HG03139 (cell line): Measurements from ENCODE around the gene HDHD2.
"Not testable (repeated sequence)": the region's sequence is repeated elsewhere in the genome, so short reads cannot be mapped to it uniquely, and the experiment has no call there.

ENCODE experiments used
- ATAC-seq: cut with Tn5 transposase; IDR thresholded peaks from one replicate; pipeline ENCODE4 v1.9.1; 2021; ENCODE audit not compliant: unreplicated experiment

Gene HDHD2, protein sequence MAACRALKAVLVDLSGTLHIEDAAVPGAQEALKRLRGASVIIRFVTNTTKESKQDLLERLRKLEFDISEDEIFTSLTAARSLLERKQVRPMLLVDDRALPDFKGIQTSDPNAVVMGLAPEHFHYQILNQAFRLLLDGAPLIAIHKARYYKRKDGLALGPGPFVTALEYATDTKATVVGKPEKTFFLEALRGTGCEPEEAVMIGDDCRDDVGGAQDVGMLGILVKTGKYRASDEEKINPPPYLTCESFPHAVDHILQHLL

GRCh38 chr18:47150029-47150823 lies at the start of gene HDHD2:
HDHD2 (minus strand) TSS chr18:47150500; CDS start chr18:47136439, 14,061 bp downstream.
- peak; percentile 92 for ATAC-seq

DNA sequence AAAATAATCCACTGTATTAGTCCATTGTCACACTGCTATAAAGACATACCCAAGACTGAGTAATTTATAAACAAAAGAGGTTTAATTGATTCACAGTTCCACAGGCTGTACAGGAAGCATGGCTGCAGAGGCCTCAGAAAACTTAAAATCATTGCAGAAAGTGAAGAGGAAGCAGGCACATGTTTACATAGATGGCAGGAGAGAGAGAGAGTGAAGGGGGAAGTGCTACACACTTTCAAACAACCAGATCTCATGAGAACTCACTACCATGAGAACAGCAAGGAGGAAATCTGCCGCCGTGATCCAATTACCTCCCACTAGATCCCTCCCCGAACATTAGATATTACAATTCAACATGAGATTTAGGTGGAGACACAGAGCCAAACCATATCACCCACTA lies 45.7 kb upstream of the HDHD2 start:
- not testable (repeated sequence) for ATAC-seq

- ATAC-seq = no peak
These were observed 41.7 kb upstream of the HDHD2 start for GRCh38 chr18:47191961-47192360.

DNA sequence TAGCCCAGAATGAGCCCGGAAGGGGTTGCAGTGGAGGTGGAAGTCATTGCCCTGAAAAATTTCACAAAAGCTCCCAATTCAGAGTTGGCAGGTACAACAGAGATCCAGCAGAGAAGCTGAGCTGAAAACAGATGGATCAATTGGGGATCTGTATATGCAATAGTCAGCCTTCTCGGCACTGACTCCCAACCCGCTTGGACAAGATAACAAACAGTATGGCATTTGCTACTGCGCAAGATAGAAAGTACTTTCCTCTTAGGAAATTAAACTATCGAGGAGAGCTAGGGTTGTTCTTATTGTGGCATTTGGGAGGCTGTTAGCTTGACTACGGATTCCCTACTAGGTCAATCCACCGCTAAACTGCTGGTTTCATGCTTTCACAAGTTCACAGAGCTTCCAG lies 37.4 kb upstream of the HDHD2 start:
- ATAC-seq = no peak

GRCh38 chr18:47184419-47185050 lies 34.2 kb upstream of the HDHD2 start:
- ATAC-seq = no peak

- ATAC-seq = not testable (repeated sequence)
These were observed 31.9 kb upstream of the HDHD2 start for GRCh38 chr18:47182156-47182555.

GRCh38 chr18:47180765-47181164 lies 30.5 kb upstream of the HDHD2 start:
- ATAC-seq = no peak

- ATAC-seq = no peak
These were observed 29.2 kb upstream of the HDHD2 start for GRCh38 chr18:47179520-47179919.

DNA sequence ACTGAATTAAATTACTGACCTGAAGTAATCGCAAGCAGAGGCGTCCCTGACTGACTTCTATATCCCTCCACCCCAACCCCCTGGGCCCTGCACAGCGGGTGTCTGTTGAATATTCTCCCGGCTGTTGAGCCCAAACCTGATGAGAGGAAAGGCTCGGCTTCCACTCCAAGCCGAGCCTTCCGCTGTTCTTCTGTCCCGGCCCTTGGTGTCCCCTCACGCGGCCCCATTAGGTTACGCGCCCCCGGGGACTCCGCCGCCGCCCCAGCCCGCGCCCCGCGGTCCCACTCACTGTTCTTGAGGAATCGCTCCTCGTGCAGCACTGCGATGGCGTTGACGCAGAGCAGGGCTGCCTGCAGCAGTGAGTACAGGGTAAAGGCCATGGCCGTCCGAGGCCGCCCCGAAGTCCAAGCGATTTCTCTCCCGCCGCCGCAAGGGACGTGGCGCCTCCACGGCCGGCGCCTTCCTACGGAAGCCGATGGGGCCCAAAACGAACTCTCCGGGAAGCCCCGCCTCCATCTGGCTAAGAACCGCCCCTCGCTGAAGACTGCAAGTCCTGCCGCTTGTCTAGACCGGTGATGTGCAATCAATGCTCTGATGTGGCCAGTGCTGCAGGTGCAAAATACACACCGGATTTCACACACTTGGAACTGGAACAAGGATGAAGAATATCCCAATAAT lies 25.7 kb upstream of the HDHD2 start, which contains the start of gene IER3IP1:
Gene IER3IP1 (minus strand): TSS at position 467 of the 678 bp plus-strand sequence. CDS start 87 bp downstream, at position 380.
- peak; percentile 89 for ATAC-seq

DNA sequence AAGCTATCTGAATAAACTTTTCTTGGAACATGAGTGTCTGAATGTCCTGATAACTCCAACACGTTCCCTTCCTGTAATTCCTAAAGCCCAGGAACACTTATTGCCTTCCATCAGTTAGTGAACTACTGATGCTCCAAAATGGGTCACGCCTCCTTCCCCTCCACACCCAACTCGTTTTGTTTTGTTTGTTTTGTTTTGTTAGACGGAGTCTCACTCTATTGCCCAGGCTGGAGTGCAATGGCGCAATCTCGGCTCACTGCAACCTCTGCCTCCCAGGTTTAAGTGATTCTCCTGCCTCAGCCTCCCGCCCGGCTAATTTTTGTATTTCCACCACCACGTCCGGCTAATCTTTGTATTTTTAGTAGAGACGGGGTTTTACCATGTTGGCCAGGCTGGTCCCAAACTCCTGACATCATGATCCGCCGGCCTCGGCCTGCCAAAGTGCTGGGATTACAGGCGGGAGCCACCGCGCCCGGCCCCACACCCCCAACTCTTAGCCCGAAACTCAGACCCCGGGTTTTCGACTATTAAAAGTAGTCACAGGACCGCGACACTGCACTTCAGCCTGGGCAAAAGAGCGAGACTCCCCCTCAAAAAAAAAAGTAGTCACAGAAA lies 25.1 kb upstream of the HDHD2 start:
- ATAC-seq = peak; percentile 11

DNA sequence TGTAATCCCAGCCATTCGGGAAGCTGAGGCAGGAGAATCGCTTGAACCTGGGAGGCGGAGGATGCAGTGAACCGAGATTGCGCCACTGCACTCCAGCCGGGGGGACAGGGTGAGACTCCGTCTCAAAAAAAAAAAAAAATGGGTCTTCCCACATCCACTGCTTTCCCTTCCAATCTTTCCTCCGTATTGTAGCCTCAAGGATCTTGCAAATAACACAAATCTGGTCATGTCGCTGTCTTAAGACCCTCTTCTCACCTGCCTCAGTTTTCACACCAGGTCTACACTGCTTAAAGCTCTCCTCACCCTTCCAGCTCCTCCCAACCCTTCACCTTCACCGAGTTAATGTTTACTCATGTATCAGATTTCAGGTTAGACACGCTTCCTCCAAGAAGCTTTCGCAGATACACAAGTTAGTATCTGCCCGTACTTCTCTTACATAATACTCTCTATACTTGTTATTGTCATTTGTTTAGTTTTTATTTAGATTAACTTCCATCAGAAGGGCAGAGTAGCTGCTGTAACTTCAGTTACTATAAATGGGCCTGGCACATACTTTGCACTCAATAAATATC lies 24.3 kb upstream of the HDHD2 start:
- no peak for ATAC-seq

DNA sequence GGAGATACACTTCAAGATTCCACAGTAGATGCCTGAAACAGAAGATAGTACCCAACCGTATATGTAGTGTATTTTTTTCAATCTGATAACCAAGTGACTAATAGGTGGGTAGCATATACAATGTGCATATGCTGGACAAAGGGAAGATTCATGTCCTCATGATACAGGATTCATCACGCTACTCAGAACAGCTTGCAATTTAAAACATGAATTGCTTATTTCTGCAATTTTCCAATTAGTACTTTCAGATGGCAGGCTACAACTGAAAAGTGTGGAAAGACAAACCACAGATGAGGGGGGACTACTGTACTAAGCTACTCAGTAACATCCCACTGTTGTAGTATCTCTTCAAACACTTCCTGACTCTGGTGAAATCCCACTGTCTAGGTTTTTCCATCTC lies 22.2 kb upstream of the HDHD2 start:
- ATAC-seq = no peak

- no peak for ATAC-seq
These were observed 18.6 kb upstream of the HDHD2 start for GRCh38 chr18:47168913-47169312.

- no peak for ATAC-seq
These were observed 18.2 kb upstream of the HDHD2 start for GRCh38 chr18:47168509-47168908.

GRCh38 chr18:47166294-47166693 lies 16.0 kb upstream of the HDHD2 start:
- ATAC-seq = no peak

GRCh38 chr18:47163241-47163640 lies 12.9 kb upstream of the HDHD2 start:
- ATAC-seq = peak; percentile 58

DNA sequence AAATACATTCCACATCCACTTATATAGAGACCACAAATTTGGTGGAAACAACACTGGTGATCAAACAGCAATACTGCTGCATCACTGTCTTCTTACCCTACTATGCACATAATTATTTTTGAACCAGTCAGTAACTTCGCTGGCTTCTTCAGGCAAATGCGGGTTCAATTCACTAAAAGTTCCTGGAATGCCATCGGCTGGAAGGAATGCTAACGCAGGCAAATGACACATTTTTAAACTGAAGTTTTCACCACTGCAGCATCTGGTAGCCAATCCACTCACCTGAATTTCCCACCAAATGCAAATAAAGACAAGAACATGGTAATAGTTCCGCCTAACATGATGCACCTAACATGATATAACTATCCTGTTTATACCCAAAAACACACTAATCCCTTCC lies 10.0 kb upstream of the HDHD2 start:
- ATAC-seq = no peak

- not testable (repeated sequence) for ATAC-seq
These were observed 8.1 kb upstream of the HDHD2 start for GRCh38 chr18:47158404-47158803.

- no peak for ATAC-seq
These were observed 1.1 kb upstream of the HDHD2 start for GRCh38 chr18:47151439-47151838.

GRCh38 chr18:47150824-47151366 lies 595 bp upstream of the HDHD2 start:
- peak; percentile 6 for ATAC-seq
